K562 (cell line): ENCODE data around the gene LCMT2. TPM values are rescaled to one million over a fixed set of nuclear protein-coding genes. Genes with fewer than 3 reads are reported as not detected.

ENCODE experiments used
- DACH1 ChIP-seq: fragments of 450-650 bp; IDR thresholded peaks from 2 replicates; pipeline ENCODE4 v1.6.1; 2018; ENCODE audit not compliant: partially characterized antibody
- EP300 ChIP-seq: IDR thresholded peaks from 2 replicates; pipeline ENCODE4 v1.6.1; 2012; ENCODE audit warnings: low read length, improper control_type of control experiment
- MAFK ChIP-seq: IDR thresholded peaks from 2 replicates; pipeline ENCODE4 v1.6.1; 2011; ENCODE audit warnings: low read length, improper control_type of control experiment
- TCF7 ChIP-seq: sonication (generic); IDR thresholded peaks from 2 replicates; pipeline ENCODE4 v1.6.1; 2016; ENCODE audit warnings: antibody characterized with exemption, borderline replicate concordance
- ZNF780A ChIP-seq: fragments of 250-450 bp; sonication (Bioruptor Pico); IDR thresholded peaks from 2 replicates; pipeline ENCODE4 v1.5.0; 2021; ENCODE audit warnings: mild to moderate bottlenecking
- polyA plus RNA-seq, 8 experiments: library from polyadenylated mRNA; depleted of rRNA in 4 of 8; stranded (reverse) in 5 of 8; unstranded in 3 of 8; fragments of >200 nt; fragmentation: Nextera tagmentation in 2 of 8; fragmentation: Illumina TruSeq in 1 of 8; extraction: Ambion mirVana in 2 of 8; extraction: Trizol in 1 of 8; gene quantifications; 2 replicates each; pipeline versions ENCODE4 v1.2.1 to v1.2.3, GENCODE V29; 2011 to 2014; ENCODE audit warnings: inconsistent platforms in 1 of 8, missing spikeins in 1 of 8
- total RNA-seq, 7 experiments: library from RNA; depleted of rRNA in 6 of 7; stranded (reverse); fragments of >200 nt in 6 of 7; fragmentation: Illumina TruSeq in 2 of 7; extraction: Trizol in 2 of 7; gene quantifications; 2 replicates each; pipeline versions ENCODE4 v1.2.1 to v1.2.3, GENCODE V29; 2011 to 2021; ENCODE audit warnings: low replicate concordance in 1 of 7
- TF ChIP-seq, protein P1 (sequence below): fragments of 250-450 bp; sonication (Bioruptor Pico); IDR thresholded peaks from 2 replicates; pipeline ENCODE4 v1.5.0; 2022; ENCODE audit warnings: mild to moderate bottlenecking
- TF ChIP-seq, protein P2 (sequence below): fragments of 250-450 bp; sonication (Bioruptor Pico); IDR thresholded peaks from 2 replicates; pipeline ENCODE4 v1.4.0; 2020; ENCODE audit warnings: mild to moderate bottlenecking, moderate library complexity, borderline replicate concordance

The LCMT2 gene
- total and polyA plus RNA-seq, 9 of the 15 experiments (the other 6 are each of a cell fraction or from before 2014, with no cell fraction given) = 2.5 to 22.3 (median 15.2) TPM

DNA sequence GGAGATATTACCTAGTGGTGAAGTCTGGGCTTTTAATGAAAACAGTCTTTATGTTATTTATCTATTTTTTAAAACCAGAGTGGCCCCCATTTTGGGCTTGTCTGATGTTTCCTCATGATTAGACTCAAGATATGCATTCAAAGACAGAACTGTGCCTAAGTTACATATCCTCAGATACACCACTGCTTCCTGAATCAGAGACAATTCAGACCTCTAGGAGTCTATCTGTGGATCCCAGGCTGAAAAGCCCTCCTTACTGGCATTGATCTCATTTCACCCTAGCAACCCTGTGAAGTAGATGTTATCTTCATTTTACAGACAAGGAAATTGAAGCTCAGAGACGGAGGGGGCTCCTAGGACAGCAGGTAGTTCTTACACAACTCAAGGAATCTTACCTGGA is 46.8 kb downstream of the LCMT2 start (continued):
- TF ChIP-seq, protein P1, sequence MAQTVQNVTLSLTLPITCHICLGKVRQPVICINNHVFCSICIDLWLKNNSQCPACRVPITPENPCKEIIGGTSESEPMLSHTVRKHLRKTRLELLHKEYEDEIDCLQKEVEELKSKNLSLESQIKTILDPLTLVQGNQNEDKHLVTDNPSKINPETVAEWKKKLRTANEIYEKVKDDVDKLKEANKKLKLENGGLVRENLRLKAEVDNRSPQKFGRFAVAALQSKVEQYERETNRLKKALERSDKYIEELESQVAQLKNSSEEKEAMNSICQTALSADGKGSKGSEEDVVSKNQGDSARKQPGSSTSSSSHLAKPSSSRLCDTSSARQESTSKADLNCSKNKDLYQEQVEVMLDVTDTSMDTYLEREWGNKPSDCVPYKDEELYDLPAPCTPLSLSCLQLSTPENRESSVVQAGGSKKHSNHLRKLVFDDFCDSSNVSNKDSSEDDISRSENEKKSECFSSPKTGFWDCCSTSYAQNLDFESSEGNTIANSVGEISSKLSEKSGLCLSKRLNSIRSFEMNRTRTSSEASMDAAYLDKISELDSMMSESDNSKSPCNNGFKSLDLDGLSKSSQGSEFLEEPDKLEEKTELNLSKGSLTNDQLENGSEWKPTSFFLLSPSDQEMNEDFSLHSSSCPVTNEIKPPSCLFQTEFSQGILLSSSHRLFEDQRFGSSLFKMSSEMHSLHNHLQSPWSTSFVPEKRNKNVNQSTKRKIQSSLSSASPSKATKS (CRISPR knock-in tag) = no peak
- no peak for TF ChIP-seq EP300
- TF ChIP-seq DACH1 = no peak
- TF ChIP-seq ZNF780A (CRISPR knock-in tag) = no peak
- no peak for TF ChIP-seq MAFK
- TF ChIP-seq TCF7 = no peak
- TF ChIP-seq, protein P2, sequence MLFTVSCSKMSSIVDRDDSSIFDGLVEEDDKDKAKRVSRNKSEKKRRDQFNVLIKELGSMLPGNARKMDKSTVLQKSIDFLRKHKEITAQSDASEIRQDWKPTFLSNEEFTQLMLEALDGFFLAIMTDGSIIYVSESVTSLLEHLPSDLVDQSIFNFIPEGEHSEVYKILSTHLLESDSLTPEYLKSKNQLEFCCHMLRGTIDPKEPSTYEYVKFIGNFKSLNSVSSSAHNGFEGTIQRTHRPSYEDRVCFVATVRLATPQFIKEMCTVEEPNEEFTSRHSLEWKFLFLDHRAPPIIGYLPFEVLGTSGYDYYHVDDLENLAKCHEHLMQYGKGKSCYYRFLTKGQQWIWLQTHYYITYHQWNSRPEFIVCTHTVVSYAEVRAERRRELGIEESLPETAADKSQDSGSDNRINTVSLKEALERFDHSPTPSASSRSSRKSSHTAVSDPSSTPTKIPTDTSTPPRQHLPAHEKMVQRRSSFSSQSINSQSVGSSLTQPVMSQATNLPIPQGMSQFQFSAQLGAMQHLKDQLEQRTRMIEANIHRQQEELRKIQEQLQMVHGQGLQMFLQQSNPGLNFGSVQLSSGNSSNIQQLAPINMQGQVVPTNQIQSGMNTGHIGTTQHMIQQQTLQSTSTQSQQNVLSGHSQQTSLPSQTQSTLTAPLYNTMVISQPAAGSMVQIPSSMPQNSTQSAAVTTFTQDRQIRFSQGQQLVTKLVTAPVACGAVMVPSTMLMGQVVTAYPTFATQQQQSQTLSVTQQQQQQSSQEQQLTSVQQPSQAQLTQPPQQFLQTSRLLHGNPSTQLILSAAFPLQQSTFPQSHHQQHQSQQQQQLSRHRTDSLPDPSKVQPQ (CRISPR knock-in tag) = no peak
- TF ChIP-seq, all 486 proteins: peak for 0
